HG02981 (cell line): ENCODE data around the gene ROGDI.
A peak's percentile ranks its signal among the peaks of the same experiment; 100 is the strongest.

ENCODE experiments used
- ATAC-seq: cut with Tn5 transposase; IDR thresholded peaks from one replicate; pipeline ENCODE4 v1.9.1; 2021; ENCODE audit warnings: mild to moderate bottlenecking, moderate library complexity; ENCODE audit not compliant: unreplicated experiment

The ROGDI gene

GRCh38 chr16:4767872-4768548, 34.4 kb downstream of the ROGDI start:
- no peak for ATAC-seq

- peak; percentile 85 for ATAC-seq
Observed at GRCh38 chr16:4766875-4767628, 35.4 kb downstream of the ROGDI start, which contains the start of gene ZNF500. Gene ZNF500 (minus strand): TSS chr16:4767162. CDS start chr16:4765978, 1,184 bp downstream.

GRCh38 chr16:4765511-4766474, 36.6 kb downstream of the ROGDI start:
- ATAC-seq, result no peak

GRCh38 chr16:4763791-4764190, 38.6 kb downstream of the ROGDI start:
- no peak for ATAC-seq

GRCh38 chr16:4762205-4762604, 40.2 kb downstream of the ROGDI start:
- ATAC-seq, result no peak

GRCh38 chr16:4760221-4760910, 42.1 kb downstream of the ROGDI start:
- ATAC-seq, result no peak

- ATAC-seq, result no peak
Observed at GRCh38 chr16:4755687-4756086, 46.7 kb downstream of the ROGDI start.

GRCh38 chr16:4754865-4755264, 47.6 kb downstream of the ROGDI start:
- ATAC-seq, result no peak

- no peak for ATAC-seq
Observed at GRCh38 chr16:4753227-4753626, 49.2 kb downstream of the ROGDI start.

- ATAC-seq, result no peak
Observed at GRCh38 chr16:4752351-4753100, 49.9 kb downstream of the ROGDI start.

- no peak for ATAC-seq
Observed at GRCh38 chr16:4750896-4751295, 51.5 kb downstream of the ROGDI start.

GRCh38 chr16:4749700-4750257, 52.7 kb downstream of the ROGDI start:
- no peak for ATAC-seq

GRCh38 chr16:4748682-4749411, 53.6 kb downstream of the ROGDI start:
- no peak for ATAC-seq

- ATAC-seq, result no peak
Observed at GRCh38 chr16:4747906-4748681, 54.3 kb downstream of the ROGDI start.

GRCh38 chr16:4746991-4747574, 55.4 kb downstream of the ROGDI start:
- ATAC-seq, result no peak
